ENCODE results near the gene DHFR2. TPM values are rescaled to one million over a fixed set of nuclear protein-coding genes. Genes with fewer than 3 reads are reported as not detected.
A peak's percentile ranks its signal among the peaks of the same experiment; 100 is the strongest.
"Not testable (repeated sequence)": the region's sequence is repeated elsewhere in the genome, so short reads cannot be mapped to it uniquely, and the experiment has no call there.

Gene DHFR2
- total RNA-seq, result 4.2 and 4.4 TPM in 2 replicates
- long read RNA-seq, full-length matches to known transcripts, result 41 of 45 reads
- long read RNA-seq, partial matches to known transcripts, result 0 of 45 reads
- long read RNA-seq, other reads (novel, unspliced or antisense), result 4 of 45 reads

- Mint-ChIP-seq H3K9me3 (ENCODE audit: low read depth) (no peaks in the 10 kb centered on the region), H3K27me3 (no peaks in the 10 kb centered on the region), H3K4me1 (ENCODE audit: low read depth) (peaks cover 26% of the 10 kb centered on the region), H3K4me3 (ENCODE audit: low read depth) (peak within 1 kb of the TSS; percentile 95), H3K27ac (peak within 1 kb of the TSS; percentile 100), H3K36me3 (ENCODE audit: insufficient read depth) (peaks cover 17% of the 10 kb centered on the region)
- TF ChIP-seq CTCF (IDR thresholded peaks at IDR 0.05; ENCODE audit: unreplicated experiment), result no peak
- peak; percentile 75 for DNase-seq (ENCODE audit: low spot score, unreplicated experiment)
Measured at GRCh38 chr3:94062513-94063404, at the start of gene DHFR2, which contains the start of gene NSUN3. Gene DHFR2 (minus strand): TSS chr3:94062916. CDS start chr3:94061511, 1,405 bp downstream. Gene NSUN3 (plus strand): TSS chr3:94063061. CDS start chr3:94063127, 66 bp downstream.

- H3K4me1 Mint-ChIP-seq (ENCODE audit: low read depth), result peaks cover 6% of the 10 kb centered on the region
- no peak for TF ChIP-seq CTCF (IDR thresholded peaks at IDR 0.05; ENCODE audit: unreplicated experiment)
Measured at GRCh38 chr3:94110854-94111253, 48.1 kb upstream of the DHFR2 start.

GRCh38 chr3:94110232-94110631 lies 47.5 kb upstream of the DHFR2 start:
- not testable (repeated sequence) for DNase-seq (ENCODE audit: low spot score, unreplicated experiment); H3K4me3 Mint-ChIP-seq (ENCODE audit: low read depth); H3K4me1 Mint-ChIP-seq (ENCODE audit: low read depth); H3K27me3 Mint-ChIP-seq; H3K27ac Mint-ChIP-seq; H3K9me3 Mint-ChIP-seq (ENCODE audit: low read depth)
- H3K36me3 Mint-ChIP-seq (ENCODE audit: insufficient read depth), result peaks cover 15% of the 10 kb centered on the region

More at GRCh38 chr3:94110854-94111253, 48.1 kb upstream of the DHFR2 start:
- Mint-ChIP-seq H3K36me3 (ENCODE audit: insufficient read depth) (peaks cover 14% of the 10 kb centered on the region), H3K9me3 (ENCODE audit: low read depth) (no peaks in the 10 kb centered on the region), H3K4me3 (ENCODE audit: low read depth) (no peak overlapping the region), H3K27me3 (no peaks in the 10 kb centered on the region), H3K27ac (no peak overlapping the region)
- no peak for DNase-seq (ENCODE audit: low spot score, unreplicated experiment)

- Mint-ChIP-seq H3K36me3 (ENCODE audit: insufficient read depth) (peaks cover 10% of the 10 kb centered on the region), H3K4me1 (ENCODE audit: low read depth) (peaks cover 3% of the 10 kb centered on the region), H3K27ac (no peak overlapping the region), H3K9me3 (ENCODE audit: low read depth) (no peaks in the 10 kb centered on the region), H3K27me3 (no peaks in the 10 kb centered on the region), H3K4me3 (ENCODE audit: low read depth) (no peak overlapping the region)
- no peak for DNase-seq (ENCODE audit: low spot score, unreplicated experiment)
- no peak for TF ChIP-seq CTCF (IDR thresholded peaks at IDR 0.05; ENCODE audit: unreplicated experiment)
Measured at GRCh38 chr3:94106268-94106667, 43.6 kb upstream of the DHFR2 start.

GRCh38 chr3:94101860-94102259 lies 39.1 kb upstream of the DHFR2 start:
- Mint-ChIP-seq H3K36me3 (ENCODE audit: insufficient read depth) (peaks cover 10% of the 10 kb centered on the region), H3K9me3 (ENCODE audit: low read depth) (no peaks in the 10 kb centered on the region), H3K27me3 (no peaks in the 10 kb centered on the region), H3K27ac (no peak overlapping the region), H3K4me3 (ENCODE audit: low read depth) (no peak overlapping the region), H3K4me1 (ENCODE audit: low read depth) (peaks cover 3% of the 10 kb centered on the region)
- DNase-seq (ENCODE audit: low spot score, unreplicated experiment), result no peak
- TF ChIP-seq CTCF (IDR thresholded peaks at IDR 0.05; ENCODE audit: unreplicated experiment), result peak; percentile 15
